Measurements from ENCODE around the gene RNF212B.
"Not testable (repeated sequence)": the region's sequence is repeated elsewhere in the genome, so short reads cannot be mapped to it uniquely, and the experiment has no call there.

RNF212B gene, protein sequence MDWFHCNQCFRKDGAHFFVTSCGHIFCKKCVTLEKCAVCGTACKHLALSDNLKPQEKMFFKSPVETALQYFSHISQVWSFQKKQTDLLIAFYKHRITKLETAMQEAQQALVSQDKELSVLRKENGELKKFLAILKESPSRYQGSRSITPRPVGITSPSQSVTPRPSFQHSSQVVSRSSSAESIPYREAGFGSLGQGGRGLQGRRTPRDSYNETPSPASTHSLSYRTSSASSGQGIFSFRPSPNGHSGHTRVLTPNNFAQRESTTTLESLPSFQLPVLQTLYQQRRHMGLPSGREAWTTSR

DNA sequence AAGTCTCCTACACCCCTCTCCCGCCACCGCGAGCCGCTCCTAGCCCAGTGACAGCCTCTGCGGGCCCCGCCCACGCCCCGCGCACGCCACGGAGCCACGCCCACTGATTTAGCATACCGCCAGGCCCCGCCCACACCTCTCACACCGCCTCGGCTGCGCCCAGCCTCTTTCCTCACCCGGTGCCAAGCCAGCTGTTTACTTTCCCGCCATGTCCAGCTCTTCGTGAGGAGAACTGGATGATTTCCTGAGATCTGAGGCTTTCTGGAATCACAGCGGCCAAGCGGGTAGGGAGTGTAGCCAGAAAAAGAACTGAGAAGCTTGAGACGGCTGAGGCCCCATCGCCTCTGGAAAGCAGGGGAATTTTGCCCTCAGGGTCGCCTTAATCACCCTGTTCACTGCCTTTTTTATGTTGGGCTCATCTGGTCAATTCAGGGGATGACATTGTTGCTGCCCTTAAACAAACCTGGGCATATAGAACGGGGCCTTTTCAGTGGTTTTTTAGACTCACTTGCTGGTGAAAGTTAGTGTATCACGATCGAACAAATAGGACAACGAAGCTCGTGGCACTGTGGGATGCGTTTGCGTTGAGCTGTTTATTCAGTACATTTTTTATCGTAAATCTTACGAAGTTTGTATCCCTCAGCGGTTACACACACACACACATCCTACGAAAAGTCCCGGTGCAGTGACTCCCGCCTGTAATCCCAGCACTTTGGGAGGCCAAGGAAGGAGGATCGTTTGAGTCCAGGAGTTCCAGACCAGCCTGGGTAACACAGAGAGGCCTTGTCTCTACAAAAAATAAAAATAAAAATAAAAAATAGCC, at the start of gene RNF212B:
RNF212B (plus strand) TSS at position 165 of the 823 bp plus-strand sequence. CDS start 2,410 bp downstream, outside the sequence.
- peak; percentile 88 to 95 for DNase-seq

DNA sequence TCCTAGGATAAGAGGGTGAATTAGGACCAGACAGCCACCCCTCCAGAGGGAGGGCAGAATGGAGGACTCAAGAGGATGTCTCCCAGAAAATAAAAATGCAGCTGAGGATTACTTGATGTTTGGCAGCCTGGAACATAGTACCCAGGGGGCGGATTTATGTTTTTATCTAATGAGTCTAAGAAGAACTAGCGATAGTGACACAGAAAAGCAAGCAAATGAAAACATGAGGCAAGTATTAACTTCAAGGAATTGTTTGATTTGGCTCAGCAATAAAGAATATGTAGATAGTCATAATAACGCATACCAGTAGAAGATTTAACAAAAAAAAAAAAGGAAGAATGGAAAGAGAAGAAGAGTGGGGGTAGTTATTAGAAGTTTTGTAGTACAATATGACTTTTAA, 44.3 kb upstream of the RNF212B start:
- no peak for DNase-seq

DNA sequence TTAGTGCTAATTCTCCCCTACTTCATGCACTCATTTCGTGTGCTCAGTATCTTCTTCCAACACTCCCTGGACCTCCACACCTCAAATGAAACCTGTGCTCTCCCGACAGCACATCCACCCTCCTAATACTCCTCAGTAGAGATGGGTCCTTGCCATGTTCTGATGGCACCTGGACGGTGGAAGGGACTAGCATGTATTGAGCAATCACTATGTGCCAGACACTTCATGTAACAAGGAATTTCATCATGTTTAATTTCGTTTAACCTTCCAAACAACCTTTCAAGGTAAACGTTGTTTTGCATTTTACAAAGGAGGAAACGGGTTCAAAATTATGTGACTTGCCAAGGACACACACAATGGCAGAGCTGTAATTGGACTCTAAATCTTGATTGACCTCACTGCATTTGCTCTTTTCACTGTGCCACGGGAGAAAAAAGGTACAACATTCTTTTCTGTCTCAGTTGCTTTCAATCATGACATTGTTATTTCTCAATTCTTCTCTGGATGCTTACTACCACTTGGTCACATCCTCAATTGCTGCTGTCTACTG, 42.1 kb upstream of the RNF212B start:
- no peak for DNase-seq

GRCh38 chr14:23196487-23196886, 41.2 kb upstream of the RNF212B start:
- not testable (repeated sequence) for DNase-seq

DNA sequence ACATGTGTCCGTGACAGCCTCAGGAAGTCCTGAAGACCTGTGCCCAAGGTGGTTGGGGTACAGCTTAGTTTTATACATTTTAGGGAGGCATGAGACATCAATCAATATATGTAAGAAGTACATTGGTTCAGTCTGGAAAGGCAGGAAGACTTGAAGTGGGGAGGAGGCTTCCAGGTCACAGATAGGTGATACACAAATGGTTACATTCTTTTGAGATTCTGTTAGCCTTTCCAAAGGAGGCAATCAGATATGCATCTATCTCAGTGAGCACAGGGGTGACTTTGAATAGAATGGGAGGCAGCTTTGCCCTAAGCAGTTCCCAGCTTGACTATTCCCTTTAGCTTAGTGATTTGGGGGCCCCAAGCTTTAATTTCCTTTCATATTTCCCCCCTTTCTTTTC, 38.6 kb upstream of the RNF212B start:
- not testable (repeated sequence) for DNase-seq

- DNase-seq: no peak
These were observed 35.7 kb upstream of the RNF212B start for GRCh38 chr14:23202001-23202400.

GRCh38 chr14:23206422-23207145, 31.2 kb upstream of the RNF212B start:
- DNase-seq: no peak

DNA sequence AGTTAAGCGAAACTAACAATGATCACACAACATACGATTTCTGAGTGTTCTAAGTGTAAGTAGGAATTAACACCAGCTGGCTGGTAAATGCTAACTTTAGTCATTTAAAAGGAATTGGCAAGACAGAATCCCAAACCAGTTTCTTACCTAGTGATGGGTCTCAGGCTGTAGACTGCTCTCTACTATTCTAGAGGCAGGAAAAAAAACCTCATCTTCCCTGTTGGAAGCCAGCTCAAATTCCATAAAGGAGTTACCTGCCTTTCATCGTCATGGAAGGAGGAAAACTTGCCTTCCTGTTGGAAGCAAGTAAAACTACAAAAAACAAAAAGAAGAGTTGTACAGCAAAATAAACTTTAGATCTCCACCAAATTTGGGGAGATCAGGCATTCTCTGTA, 30.6 kb upstream of the RNF212B start:
- no peak for DNase-seq

- DNase-seq: no peak
These were observed 29.4 kb upstream of the RNF212B start for GRCh38 chr14:23208324-23208723.

GRCh38 chr14:23209651-23210423, 27.9 kb upstream of the RNF212B start:
- no peak for DNase-seq

GRCh38 chr14:23215421-23215820, 22.3 kb upstream of the RNF212B start:
- DNase-seq: no peak

GRCh38 chr14:23217032-23218020, 20.4 kb upstream of the RNF212B start:
- no peak for DNase-seq

DNA sequence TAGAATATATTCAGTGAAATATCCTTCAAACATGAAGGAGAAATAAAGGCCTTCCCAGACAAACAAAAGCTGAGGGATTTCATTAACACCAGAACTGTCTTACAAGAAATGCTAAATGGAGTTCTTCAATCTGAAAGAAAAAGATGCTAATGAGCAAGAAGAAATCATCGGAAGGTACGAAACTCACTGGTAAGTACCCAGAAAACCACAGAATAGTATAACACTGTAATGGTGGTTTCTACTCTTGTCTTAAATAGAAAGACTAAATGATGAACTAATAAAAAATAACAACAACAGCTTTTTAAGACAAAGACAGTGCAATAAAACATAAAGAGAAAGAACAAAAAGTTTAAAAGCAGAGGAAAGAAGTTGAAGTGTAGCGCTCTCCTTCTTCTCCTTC, 18.7 kb upstream of the RNF212B start:
- DNase-seq: no peak

- not testable (repeated sequence) for DNase-seq
These were observed 12.8 kb upstream of the RNF212B start for GRCh38 chr14:23224958-23225357.

- DNase-seq: no peak
These were observed 10.2 kb upstream of the RNF212B start for GRCh38 chr14:23227566-23227965.

- no peak for DNase-seq
These were observed 8.9 kb upstream of the RNF212B start for GRCh38 chr14:23228812-23229211.

DNA sequence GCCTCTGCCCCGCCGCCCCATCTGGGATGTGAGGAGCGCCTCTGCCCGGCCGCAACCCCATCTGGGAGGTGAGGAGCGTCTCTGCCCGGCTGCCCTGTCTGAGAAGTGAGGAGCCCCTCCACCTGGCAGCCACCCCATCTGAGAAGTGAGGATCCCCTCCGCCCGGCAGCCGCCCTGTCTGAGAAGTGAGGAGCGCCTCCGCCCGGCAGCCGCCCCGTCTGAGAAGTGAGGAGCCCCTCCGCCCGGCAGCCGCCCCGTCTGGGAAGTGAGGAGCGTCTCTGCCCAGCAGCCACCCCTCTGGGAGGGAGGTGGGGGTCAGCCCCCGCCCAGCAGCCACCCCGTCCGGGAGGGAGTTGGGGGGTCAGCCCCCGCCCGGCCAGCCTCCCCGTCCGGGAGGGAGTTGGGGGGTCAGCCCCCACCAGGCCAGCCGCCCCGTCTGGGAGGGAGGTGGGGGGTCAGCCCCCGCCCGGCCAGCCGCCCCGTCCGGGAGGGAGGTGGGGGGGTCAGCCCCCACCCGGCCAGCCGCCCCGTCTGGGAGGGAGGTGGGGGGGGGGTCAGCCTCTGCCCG, 5.4 kb upstream of the RNF212B start:
- not testable (repeated sequence) for DNase-seq

DNA sequence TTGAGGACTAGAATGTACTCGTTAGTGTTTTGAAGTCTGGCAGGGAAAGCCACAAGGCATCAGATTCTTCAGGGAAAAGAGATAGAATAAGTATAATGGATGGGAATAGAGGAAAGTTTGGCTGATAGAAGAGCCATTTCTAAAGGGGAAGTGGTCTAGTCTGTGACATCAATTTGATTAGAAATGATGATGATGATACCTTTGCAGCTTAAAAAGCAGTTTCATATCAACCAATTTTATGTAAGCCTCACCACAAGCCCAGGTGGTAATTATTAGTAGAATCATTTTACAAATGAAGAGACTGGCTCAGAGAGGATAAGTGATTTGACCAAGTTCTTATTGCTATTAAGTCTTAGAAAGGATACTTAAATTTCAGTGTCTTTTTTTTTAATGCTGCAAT, 2.9 kb downstream of the RNF212B start:
- DNase-seq: no peak

- DNase-seq: not testable (repeated sequence)
These were observed 3.5 kb downstream of the RNF212B start for GRCh38 chr14:23241061-23241715.

- DNase-seq: no peak
These were observed 4.3 kb downstream of the RNF212B start for GRCh38 chr14:23242076-23242475.
